Upper lobe of left lung (tissue), 6 donors: ENCODE results near the gene DCUN1D3. TPM values are rescaled to one million over a fixed set of nuclear protein-coding genes. Genes with fewer than 3 reads are reported as not detected.
"Not testable (repeated sequence)": the region's sequence is repeated elsewhere in the genome, so short reads cannot be mapped to it uniquely, and the experiment has no call there.

ENCODE experiments used
- ATAC-seq, 2 donors: fragments of 200-7000 bp; cut with Tn5 transposase; one replicate each; pipeline ENCODE4 v1.9.1; 2022; ENCODE audit warnings: mild to moderate bottlenecking in 2 of 2, moderate library complexity in 2 of 2; ENCODE audit not compliant: low FRiP score in 2 of 2
- DNase-seq, 2 donors: peaks; one replicate each; pipeline ENCODE4 v3.0.0-alpha.2; 2019 to 2020
- H3K27ac ChIP-seq, 4 donors: fragments of 200-600 bp; sonication (generic); one replicate each; pipeline ENCODE4 v1.5.1; 2016 to 2019
- H3K27me3 ChIP-seq, 4 donors: fragments of 200-600 bp; sonication (generic); one replicate each; pipeline ENCODE4 v1.5.1; 2017 to 2019
- H3K36me3 ChIP-seq, 4 donors: fragments of 200-600 bp; sonication (generic); one replicate each; pipeline ENCODE4 v1.5.1; 2016 to 2019
- H3K4me1 ChIP-seq, 4 donors: fragments of 200-600 bp; sonication (generic); one replicate each; pipeline ENCODE4 v1.5.1; 2018 to 2019
- H3K4me3 ChIP-seq, 4 donors: fragments of 200-600 bp; sonication (generic); one replicate each; pipeline ENCODE4 v1.5.1; 2017 to 2019; ENCODE audit warnings: mild to moderate bottlenecking in 2 of 4, moderate library complexity in 1 of 4
- H3K9me3 ChIP-seq, 4 donors: fragments of 200-600 bp; sonication (generic); one replicate each; pipeline ENCODE4 v1.5.1; 2018 to 2019
- CTCF ChIP-seq, 6 experiments: fragments of 450-650 bp in 4 of 6; fragments of 200-600 bp in 2 of 6; sonication (generic) in 2 of 6; IDR thresholded peaks; one replicate each; pipeline ENCODE4 v1.5.1; 2016 to 2019; ENCODE audit warnings: antibody characterized with exemption in 6 of 6
- EP300 ChIP-seq, 4 donors: sonication (generic); formaldehyde crosslinking; IDR thresholded peaks; one replicate each; pipeline ENCODE4 v1.5.1; 2017; ENCODE audit warnings: antibody characterized with exemption in 4 of 4, control low read depth in 2 of 4
- POLR2A ChIP-seq, 4 donors: fragments of 450-650 bp; IDR thresholded peaks; one replicate each; pipeline ENCODE4 v1.5.1; 2016 to 2017; ENCODE audit warnings: antibody characterized with exemption in 4 of 4, mild to moderate bottlenecking in 2 of 4
- POLR2AphosphoS5 ChIP-seq, 2 donors: sonication (generic); formaldehyde crosslinking; IDR thresholded peaks; one replicate each; pipeline ENCODE4 v1.5.1; 2017; ENCODE audit warnings: antibody characterized with exemption in 2 of 2
- WGBS, 2 donors: methylation state at CpG; one replicate each; pipeline ENCODE4 v1.1.5; 2017 to 2018; 5-methylcytosine and 5-hydroxymethylcytosine counted together
- total RNA-seq, 6 donors: library from RNA; depleted of rRNA in 4 of 6; stranded (reverse); fragments of >200 nt in 4 of 6; gene quantifications; one replicate each; pipeline versions ENCODE4 v1.1.0 to v1.2.1, GENCODE V29; 2016 to 2021
- donor health status: DM: no; HTN: no; CAD: no; lungs with moderate emphysema.
- donor health status: DM: no; HTN: yes; CAD: no; lungs with severe emphysema.

Gene DCUN1D3
- 10 to 100 TPM in 5 of 6 donors, 1 to 10 TPM in 1; 7.2 to 33.0 (median 19.3) TPM for total RNA-seq

- H3K9me3 ChIP-seq = no peaks in the 10 kb centered on the region
- peaks cover 0 to 15% (median 0%) of the 10 kb centered on the region in 4 donors for H3K36me3 ChIP-seq
- peak; percentile 83 to 89 for TF ChIP-seq POLR2AphosphoS5 (IDR thresholded peaks at IDR 0.05)
- peak in 1 of 4 donors; percentile 64 for TF ChIP-seq EP300 (IDR thresholded peaks at IDR 0.05)
- TF ChIP-seq POLR2A (IDR thresholded peaks at IDR 0.05) = peak; percentile 10 to 94 (median 83)
- TF ChIP-seq CTCF (IDR thresholded peaks at IDR 0.05) = peak in 2 of 6 experiments; percentile 6 to 14
- 1% methylated on average over 34 to 53 of the region's 62 CpGs for WGBS, 2 donors
- ATAC-seq (peak; percentile 92 to 95), DNase-seq (peak; percentile 97 to 98)
- no peaks in the 10 kb centered on the region for H3K27me3 ChIP-seq
- peak within 1 kb of the TSS; percentile 53 to 91 (median 74) for H3K4me3 ChIP-seq
- peaks cover 51 to 70% (median 56%) of the 10 kb centered on the region in 4 donors for H3K4me1 ChIP-seq
- peak within 1 kb of the TSS; percentile 95 to 99 (median 97) for H3K27ac ChIP-seq
Observed at GRCh38 chr16:20900299-20901067, at the start of gene DCUN1D3, which contains the start of gene LYRM1. DCUN1D3 (minus strand) TSS chr16:20900358; CDS start chr16:20862538, 37,820 bp downstream. LYRM1 (plus strand) TSS chr16:20900771; CDS start chr16:20915556, 14,785 bp downstream.

GRCh38 chr16:20949660-20950059, 49.5 kb upstream of the DCUN1D3 start:
- Histone ChIP-seq H3K27me3 (no peaks in the 10 kb centered on the region), H3K4me3 (no peak overlapping the region), H3K27ac (no peak overlapping the region), H3K9me3 (no peaks in the 10 kb centered on the region), H3K36me3 (no peaks in the 10 kb centered on the region), H3K4me1 (no peaks in the 10 kb centered on the region)
- WGBS, 2 donors = 86 to 87% methylated on average over 3 of the region's 3 CpGs
- no peak for DNase-seq
- no peak for ATAC-seq
- TF ChIP-seq EP300 (IDR thresholded peaks at IDR 0.05) (no peak), POLR2AphosphoS5 (IDR thresholded peaks at IDR 0.05) (no peak), CTCF (IDR thresholded peaks at IDR 0.05) (no peak)

GRCh38 chr16:20948444-20948843, 48.3 kb upstream of the DCUN1D3 start:
- TF ChIP-seq EP300 (IDR thresholded peaks at IDR 0.05) (no peak), POLR2A (IDR thresholded peaks at IDR 0.05) (no peak), CTCF (IDR thresholded peaks at IDR 0.05) (no peak), POLR2AphosphoS5 (IDR thresholded peaks at IDR 0.05) (no peak)
- no peak for ATAC-seq

GRCh38 chr16:20946015-20946629, 46.0 kb upstream of the DCUN1D3 start:
- H3K4me1 ChIP-seq = no peaks in the 10 kb centered on the region

More at GRCh38 chr16:20948444-20948843, 48.3 kb upstream of the DCUN1D3 start:
- no peak for DNase-seq
- Histone ChIP-seq H3K27me3 (no peaks in the 10 kb centered on the region), H3K9me3 (no peaks in the 10 kb centered on the region), H3K27ac (no peak overlapping the region), H3K4me1 (no peaks in the 10 kb centered on the region), H3K4me3 (no peak overlapping the region), H3K36me3 (no peaks in the 10 kb centered on the region)
- whole genome bisulfite sequencing, 2 donors = 89 to 99% methylated on average over 9 of the region's 9 CpGs

GRCh38 chr16:20945575-20945875, 45.4 kb upstream of the DCUN1D3 start:
- not testable (repeated sequence) for ATAC-seq, H3K27ac ChIP-seq, H3K9me3 ChIP-seq, H3K4me3 ChIP-seq, H3K4me1 ChIP-seq, H3K27me3 ChIP-seq, DNase-seq, H3K36me3 ChIP-seq
- 98% methylated on average over 11 of the region's 11 CpGs for WGBS, 2 donors

More at GRCh38 chr16:20946015-20946629, 46.0 kb upstream of the DCUN1D3 start:
- Histone ChIP-seq H3K9me3 (no peaks in the 10 kb centered on the region), H3K4me3 (no peak overlapping the region), H3K36me3 (no peaks in the 10 kb centered on the region), H3K27ac (no peak overlapping the region), H3K27me3 (no peaks in the 10 kb centered on the region)
- 91 to 92% methylated on average over 8 of the region's 8 CpGs for WGBS, 2 donors
- DNase-seq (no peak), ATAC-seq (no peak)
- TF ChIP-seq POLR2AphosphoS5 (IDR thresholded peaks at IDR 0.05) (no peak), CTCF (IDR thresholded peaks at IDR 0.05) (no peak), POLR2A (IDR thresholded peaks at IDR 0.05) (no peak), EP300 (IDR thresholded peaks at IDR 0.05) (no peak)
